Activated CD8-positive, alpha-beta memory T cell treated with anti-CD3 and anti-CD28 coated beads, Interleukin-2, amount 50 U/mL, for 4 hours (primary cell): Measurements from ENCODE around the gene NEFH.
"Not testable (repeated sequence)": the region's sequence is repeated elsewhere in the genome, so short reads cannot be mapped to it uniquely, and the experiment has no call there.

ENCODE experiments used
- DNase-seq: peaks from one replicate; pipeline ENCODE4 v3.0.0-alpha.2; 2020

The NEFH gene

GRCh38 chr22:29469755-29470154 lies 10.3 kb upstream of the NEFH start:
- no peak for DNase-seq

GRCh38 chr22:29470159-29470855 lies 9.7 kb upstream of the NEFH start:
- DNase-seq, result peak; percentile 63

DNA sequence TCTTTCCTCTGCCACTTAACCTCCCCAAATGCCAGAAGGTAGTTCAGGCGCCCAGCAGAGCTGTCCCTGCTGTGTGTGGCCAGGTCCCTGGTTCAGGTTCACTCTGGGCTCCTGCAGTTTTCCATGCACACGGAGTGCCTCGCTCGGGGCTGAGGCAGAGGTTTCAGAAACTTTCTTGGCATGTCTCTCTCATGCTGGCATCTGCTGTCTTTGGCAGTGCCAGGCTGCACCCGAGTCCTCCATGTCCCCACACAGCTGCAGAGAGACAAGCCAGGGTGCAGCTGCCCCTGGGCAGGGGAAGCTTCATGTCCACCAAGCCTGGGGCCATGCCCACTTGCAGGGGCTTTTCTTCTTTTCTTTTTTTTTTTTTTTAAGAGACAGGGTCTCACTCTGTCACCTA lies 7.0 kb upstream of the NEFH start:
- DNase-seq, result no peak

DNA sequence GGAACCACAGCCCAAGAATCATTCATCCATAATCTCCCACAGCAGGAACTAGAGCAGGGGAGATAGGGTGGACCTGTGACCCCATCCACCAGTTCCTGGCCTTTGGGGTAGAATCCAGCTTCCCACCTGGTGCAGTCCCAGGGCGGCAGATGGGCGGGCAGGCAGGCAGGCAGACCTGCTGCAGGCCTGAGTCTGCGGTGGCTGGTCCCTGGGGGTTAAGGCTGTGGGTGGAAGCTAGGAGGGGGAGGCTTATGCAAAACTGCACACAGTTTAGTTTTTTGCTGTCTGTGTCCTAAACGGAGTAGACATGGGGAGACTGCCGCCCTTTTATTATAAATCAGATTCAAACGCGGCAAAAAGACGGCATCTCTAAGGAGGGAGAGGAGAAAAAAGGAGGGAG lies 4.5 kb upstream of the NEFH start:
- no peak for DNase-seq

- DNase-seq, result no peak
Measured at GRCh38 chr22:29476116-29476515, 3.9 kb upstream of the NEFH start.

DNA sequence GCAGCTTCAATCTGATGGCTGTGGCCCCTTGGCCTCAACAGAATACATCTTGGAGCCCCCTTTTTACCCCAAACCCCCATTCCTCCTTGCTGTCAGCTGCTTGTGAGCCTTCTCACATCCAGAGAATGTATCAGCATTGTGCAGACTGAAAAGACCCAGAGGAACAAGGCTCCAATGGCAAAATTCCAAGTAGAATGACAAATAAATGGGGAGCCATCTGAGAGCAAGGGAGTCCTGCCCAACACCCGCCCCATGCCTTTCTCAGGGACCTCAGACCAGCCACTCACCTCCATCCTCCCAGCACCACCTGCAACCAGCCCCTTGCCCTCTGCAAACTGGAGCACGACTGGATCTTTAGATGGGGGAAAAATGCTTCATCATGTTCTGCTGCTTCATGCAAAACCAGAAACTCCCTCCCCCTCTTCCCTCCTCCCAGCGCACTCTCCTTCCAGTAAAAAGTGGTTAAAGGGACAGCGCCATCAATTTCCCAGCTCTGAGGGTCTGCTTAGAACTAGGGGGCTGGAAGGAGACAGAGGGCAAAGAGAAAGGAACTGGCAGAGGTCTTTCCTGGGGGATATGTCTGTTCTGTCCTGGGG lies 2.2 kb upstream of the NEFH start:
- DNase-seq, result no peak

DNA sequence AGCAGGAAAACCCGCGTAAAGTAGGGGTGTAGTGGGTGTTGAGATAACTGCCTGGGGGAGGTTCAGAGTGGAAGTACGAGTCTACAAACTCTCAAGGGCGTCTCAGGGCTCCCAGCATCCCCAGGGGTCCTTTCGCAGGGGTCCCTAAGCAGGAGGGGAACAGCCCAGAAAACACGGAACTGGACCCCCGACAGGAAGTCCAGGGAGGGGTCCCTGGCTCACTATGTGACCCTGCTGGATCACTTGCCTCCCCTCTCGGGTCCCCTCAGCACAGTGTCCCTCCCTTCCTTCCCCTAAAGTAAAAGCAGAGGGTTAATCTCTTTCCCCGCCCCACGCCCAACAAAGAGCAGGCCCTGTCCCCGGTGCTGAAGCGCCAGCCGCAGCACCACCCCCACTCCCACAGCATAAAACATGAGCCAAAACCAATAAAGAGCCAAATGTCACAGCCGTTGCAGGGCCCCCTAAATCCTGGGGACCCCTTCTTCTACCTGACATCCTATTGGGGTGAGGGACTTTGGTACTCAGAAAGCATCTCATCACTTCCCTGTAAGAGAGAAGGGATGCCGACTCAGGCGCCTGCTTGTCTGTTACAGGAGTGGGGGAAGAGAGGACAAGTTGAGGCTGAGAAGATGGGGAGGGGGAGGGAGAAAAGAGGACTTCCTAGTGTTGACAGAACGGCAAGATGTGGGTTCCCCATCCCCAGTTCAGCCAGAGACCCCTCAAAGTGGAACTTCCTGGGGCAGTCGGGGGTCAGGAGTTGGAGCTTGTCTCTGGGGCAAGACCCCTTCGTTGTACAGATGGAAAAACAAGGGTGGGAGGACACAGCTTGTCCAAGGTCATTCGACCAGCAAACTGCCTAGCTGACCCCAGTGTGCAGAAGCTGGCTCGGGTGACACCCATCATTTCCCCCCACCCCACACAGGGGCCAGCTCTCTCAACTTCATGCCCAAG lies 1.4 kb upstream of the NEFH start:
- DNase-seq, result no peak

DNA sequence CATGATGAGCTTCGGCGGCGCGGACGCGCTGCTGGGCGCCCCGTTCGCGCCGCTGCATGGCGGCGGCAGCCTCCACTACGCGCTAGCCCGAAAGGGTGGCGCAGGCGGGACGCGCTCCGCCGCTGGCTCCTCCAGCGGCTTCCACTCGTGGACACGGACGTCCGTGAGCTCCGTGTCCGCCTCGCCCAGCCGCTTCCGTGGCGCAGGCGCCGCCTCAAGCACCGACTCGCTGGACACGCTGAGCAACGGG lies 169 bp downstream of the NEFH start:
- DNase-seq, result no peak

GRCh38 chr22:29480512-29481264 lies 670 bp downstream of the NEFH start:
- no peak for DNase-seq

- DNase-seq, result no peak
Measured at GRCh38 chr22:29481265-29482000, 1.4 kb downstream of the NEFH start.

DNA sequence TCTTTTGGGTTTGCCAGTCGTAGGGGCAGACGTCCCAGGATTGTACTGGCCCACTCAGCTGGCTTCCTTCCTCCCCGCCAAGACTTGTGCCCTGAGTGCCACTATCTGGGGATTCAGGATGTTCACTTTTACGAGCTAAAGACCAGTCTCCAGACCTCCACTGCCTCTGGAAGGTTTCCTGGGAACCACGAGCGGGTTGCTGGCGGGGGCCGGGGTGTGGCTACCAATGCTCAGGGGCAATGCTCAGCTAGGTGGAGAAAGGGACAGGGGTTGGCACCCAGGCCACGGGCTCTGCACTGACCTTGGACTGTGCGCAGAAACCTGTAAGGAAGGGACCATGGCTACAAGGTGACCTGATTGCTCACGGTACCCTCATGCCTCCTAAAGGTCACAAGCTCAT lies 2.2 kb downstream of the NEFH start:
- DNase-seq, result no peak

GRCh38 chr22:29482726-29483125 lies 2.7 kb downstream of the NEFH start:
- no peak for DNase-seq

GRCh38 chr22:29483254-29483653 lies 3.2 kb downstream of the NEFH start:
- no peak for DNase-seq

DNA sequence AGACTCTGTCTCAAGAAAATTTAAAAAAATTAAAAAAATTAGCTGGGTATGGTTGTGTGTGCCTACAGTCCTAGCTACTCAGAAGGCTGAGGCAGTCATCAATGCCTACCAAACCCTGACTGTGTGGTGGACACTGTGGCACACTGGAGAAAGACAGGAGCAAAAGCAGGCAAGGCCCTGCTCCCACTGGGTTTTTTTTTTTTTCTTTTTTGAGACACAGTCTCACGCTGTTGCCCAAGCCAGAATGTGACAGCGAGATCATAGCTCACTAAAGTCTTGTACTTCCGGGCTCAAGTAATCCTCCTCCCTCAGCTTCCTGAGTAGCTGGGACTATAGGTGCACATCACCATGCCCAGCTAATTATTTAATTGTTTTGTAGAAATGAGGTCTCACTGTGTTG lies 4.6 kb downstream of the NEFH start:
- DNase-seq, result no peak

DNA sequence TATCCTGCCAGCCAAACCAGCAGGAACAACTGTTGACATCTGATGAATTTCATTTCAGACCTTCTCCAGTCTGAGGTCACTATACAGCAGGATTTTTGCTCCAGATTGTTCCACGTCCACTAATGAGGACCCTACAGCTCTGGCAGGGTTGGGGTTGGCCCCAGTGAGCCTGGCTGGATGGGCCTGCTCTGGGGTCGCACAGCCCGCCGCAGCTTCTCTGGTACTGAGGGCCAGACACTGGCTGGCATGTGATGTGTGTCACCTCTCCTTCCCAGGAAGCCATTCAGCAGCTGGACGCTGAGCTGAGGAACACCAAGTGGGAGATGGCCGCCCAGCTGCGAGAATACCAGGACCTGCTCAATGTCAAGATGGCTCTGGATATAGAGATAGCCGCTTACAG lies 5.4 kb downstream of the NEFH start:
- DNase-seq, result no peak

- DNase-seq, result no peak
Measured at GRCh38 chr22:29487426-29487986, 7.5 kb downstream of the NEFH start.

GRCh38 chr22:29489127-29489780 lies 9.2 kb downstream of the NEFH start:
- not testable (repeated sequence) for DNase-seq

- DNase-seq, result no peak
Measured at GRCh38 chr22:29491012-29491411, 11.0 kb downstream of the NEFH start.

DNA sequence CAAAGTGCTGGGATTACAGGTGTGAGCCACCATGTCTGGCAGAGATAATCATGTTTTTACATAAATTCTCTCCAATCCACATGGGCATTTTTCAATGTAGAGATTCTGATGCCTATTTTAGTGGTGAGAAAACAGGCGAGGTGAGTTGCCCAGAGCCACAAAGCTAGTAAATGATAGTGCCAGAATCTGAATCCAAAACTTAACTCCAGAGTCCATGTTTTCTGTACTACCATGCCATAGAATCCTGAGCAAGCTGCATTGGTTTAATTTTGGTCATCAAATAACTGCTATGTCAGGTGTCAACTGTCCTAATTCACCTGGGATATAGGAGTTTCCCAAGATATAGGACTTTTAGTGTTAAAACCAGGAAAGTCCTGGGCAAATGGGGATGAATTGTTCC lies 13.6 kb downstream of the NEFH start:
- DNase-seq, result no peak

- no peak for DNase-seq
Measured at GRCh38 chr22:29499852-29500251, 19.8 kb downstream of the NEFH start.

GRCh38 chr22:29503811-29504372 lies 23.9 kb downstream of the NEFH start:
- DNase-seq, result no peak
